GM21360 (cell line): Measurements from ENCODE around the gene KIF26B.
"Not testable (repeated sequence)": the region's sequence is repeated elsewhere in the genome, so short reads cannot be mapped to it uniquely, and the experiment has no call there.

Experiments
- ATAC-seq: cut with Tn5 transposase; IDR thresholded peaks from one replicate; pipeline ENCODE4 v1.9.1; 2021; ENCODE audit warnings: mild to moderate bottlenecking, moderate library complexity; ENCODE audit not compliant: unreplicated experiment

KIF26B gene

GRCh38 chr1:245378311-245378722 lies 223.5 kb downstream of the KIF26B start:
- no peak for ATAC-seq

- no peak for ATAC-seq
Observed at GRCh38 chr1:245378745-245379144, 224.0 kb downstream of the KIF26B start.

GRCh38 chr1:245380790-245381535 lies 226.2 kb downstream of the KIF26B start:
- no peak for ATAC-seq

GRCh38 chr1:245382981-245383380 lies 228.2 kb downstream of the KIF26B start:
- no peak for ATAC-seq

GRCh38 chr1:245383396-245384330 lies 228.9 kb downstream of the KIF26B start:
- ATAC-seq, result no peak

GRCh38 chr1:245386297-245386971 lies 231.6 kb downstream of the KIF26B start:
- no peak for ATAC-seq

GRCh38 chr1:245388687-245389086 lies 233.9 kb downstream of the KIF26B start:
- ATAC-seq, result no peak

- no peak for ATAC-seq
Observed at GRCh38 chr1:245389873-245390272, 235.1 kb downstream of the KIF26B start.

- no peak for ATAC-seq
Observed at GRCh38 chr1:245390975-245391374, 236.2 kb downstream of the KIF26B start.

GRCh38 chr1:245393694-245394093 lies 238.9 kb downstream of the KIF26B start:
- ATAC-seq, result no peak

GRCh38 chr1:245395680-245396079 lies 240.9 kb downstream of the KIF26B start:
- no peak for ATAC-seq

GRCh38 chr1:245396615-245397014 lies 241.8 kb downstream of the KIF26B start:
- no peak for ATAC-seq

- no peak for ATAC-seq
Observed at GRCh38 chr1:245397771-245398170, 243.0 kb downstream of the KIF26B start.

GRCh38 chr1:245398180-245398579 lies 243.4 kb downstream of the KIF26B start:
- ATAC-seq, result no peak

GRCh38 chr1:245401881-245402587 lies 247.2 kb downstream of the KIF26B start:
- no peak for ATAC-seq

GRCh38 chr1:245402998-245403397 lies 248.2 kb downstream of the KIF26B start:
- ATAC-seq, result not testable (repeated sequence)

- ATAC-seq, result no peak
Observed at GRCh38 chr1:245404527-245404926, 249.7 kb downstream of the KIF26B start.

GRCh38 chr1:245404952-245405351 lies 250.2 kb downstream of the KIF26B start:
- no peak for ATAC-seq

GRCh38 chr1:245406426-245406825 lies 251.6 kb downstream of the KIF26B start:
- ATAC-seq, result no peak

GRCh38 chr1:245407983-245408382 lies 253.2 kb downstream of the KIF26B start:
- ATAC-seq, result no peak
